DMS114 treated with DMSO at 0.1 percent for 48 hours (cell line): ENCODE measurements around the gene FOXE3.
"Not testable (repeated sequence)": the region's sequence is repeated elsewhere in the genome, so short reads cannot be mapped to it uniquely, and the experiment has no call there.

Experiments used
- DNase-seq: peaks from one replicate; lab custom pipeline; 2025; ENCODE audit not compliant: unreplicated experiment; lab: John Stamatoyannopoulos, UW

Gene FOXE3

DNA sequence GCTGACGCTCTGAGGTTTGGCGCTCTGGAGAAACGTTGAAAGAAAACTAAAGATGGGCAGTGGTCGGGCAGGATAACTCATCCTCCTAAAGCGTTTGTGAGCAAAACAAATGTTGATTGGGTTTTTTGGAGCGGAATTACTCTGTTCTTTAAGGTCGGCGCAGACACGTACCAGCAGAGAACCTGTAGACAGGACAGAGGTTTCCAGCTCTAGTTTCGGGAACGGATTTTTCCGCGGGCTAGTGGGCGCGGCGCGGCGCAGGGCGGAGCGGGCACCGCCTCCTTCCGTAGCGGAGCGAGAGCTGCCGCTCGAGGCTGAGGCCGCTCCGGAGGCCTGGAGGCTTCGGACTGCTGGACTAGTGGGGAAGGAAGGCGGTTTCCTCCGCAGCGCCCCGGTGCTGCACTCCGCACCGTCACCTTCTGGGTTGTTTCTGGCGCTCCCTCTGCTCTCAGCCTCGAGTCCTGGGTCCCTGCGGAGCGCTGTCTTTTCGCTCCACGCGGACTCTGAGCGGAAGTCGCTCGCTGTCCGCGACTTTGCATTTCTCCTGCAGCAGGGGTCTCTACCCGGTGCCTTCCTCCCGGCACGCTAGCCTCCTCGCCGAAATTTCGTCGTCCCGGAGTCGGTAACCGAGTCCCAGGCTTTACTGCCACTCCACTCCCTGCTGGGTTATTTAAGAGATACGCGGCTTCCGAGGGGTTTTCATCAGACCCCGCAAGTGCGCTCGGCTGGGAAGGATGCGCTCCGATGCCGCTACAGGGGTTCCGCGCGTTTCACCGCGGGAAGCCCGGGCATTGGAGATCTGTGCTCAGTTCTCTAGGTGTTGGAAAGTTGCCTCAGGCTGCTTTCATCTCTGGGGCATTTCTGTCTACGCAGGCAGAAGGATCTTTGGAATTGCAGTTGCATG, 28.7 kb downstream of the FOXE3 start:
- no peak for DNase-seq

GRCh38 chr1:47445823-47446550, 29.9 kb downstream of the FOXE3 start:
- no peak for DNase-seq

DNA sequence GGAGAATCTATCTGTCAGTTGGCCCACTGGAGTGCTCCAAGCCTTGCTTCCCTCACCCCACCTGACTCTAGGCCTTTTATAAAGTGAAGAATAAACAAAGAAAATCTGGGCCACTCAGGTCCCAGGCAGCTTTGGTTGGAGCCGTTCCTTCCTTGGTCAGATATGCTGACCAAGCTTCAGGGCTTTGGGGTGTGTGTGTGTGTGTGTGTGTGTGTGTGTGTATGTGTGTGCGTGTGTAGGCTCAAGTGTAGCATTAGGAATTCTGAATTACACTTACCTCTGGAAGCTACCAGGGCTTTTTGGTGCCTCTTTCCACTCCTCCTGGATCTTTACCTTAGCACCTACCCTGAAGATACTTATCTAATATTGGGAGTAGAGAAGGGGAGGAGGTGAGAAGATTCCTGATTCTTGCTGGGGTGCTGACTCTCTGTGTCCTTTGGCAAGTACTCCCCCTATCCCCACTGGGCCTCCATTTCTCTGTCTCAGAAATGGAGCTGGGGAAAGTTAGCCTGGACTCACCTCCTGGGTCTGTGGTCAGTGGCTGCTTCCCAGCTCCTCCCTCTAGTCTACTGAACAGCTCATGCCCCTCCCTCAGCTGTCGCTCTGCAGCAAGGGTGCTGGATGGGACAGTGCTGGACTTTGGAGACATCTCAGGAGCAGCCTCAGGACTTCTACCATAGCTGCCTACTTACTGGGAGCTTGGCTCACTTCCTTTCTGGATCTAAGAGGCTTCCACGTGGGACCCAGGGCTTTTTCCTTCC, 32.6 kb downstream of the FOXE3 start:
- DNase-seq: no peak

DNA sequence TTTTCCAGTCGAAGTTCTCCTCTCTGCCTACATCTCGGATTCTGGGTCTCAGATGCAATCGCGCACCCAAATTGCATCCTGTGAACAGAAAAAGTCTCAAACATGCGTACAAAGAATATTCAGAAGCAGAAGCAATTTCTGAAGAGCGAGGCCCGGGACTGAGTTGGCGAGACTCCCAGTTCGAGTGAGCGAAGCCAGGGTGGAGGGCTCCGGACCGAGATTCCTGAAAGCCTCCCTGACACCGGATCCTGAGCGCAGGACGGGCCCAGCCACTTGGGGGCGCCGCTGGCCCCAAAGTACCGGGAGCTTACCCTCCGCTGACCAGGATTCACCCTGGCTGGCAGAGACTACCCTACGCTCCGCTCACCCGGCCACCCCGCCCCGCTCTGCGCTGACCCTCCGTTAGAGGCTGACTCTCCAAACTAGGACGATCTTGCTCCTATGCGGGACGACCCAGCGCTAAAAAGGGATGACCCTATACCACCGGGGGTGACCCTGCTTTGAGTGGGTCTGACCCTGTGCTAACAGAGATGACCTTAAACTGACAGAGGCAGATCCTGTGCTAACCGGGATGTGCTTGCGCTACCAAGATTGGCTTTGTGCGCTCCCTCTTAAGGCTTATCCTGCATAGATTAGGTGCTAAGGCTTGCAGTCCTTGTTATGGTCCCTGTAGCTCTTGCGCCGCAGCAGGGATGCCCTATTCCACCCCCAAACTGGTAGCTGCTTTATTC, 33.9 kb downstream of the FOXE3 start:
- DNase-seq: no peak

- no peak for DNase-seq
Measured at GRCh38 chr1:47450606-47451005, 34.5 kb downstream of the FOXE3 start.

- DNase-seq: no peak
Measured at GRCh38 chr1:47452426-47452825, 36.3 kb downstream of the FOXE3 start.

- not testable (repeated sequence) for DNase-seq
Measured at GRCh38 chr1:47453910-47454309, 37.8 kb downstream of the FOXE3 start.

GRCh38 chr1:47456250-47456649, 40.2 kb downstream of the FOXE3 start:
- no peak for DNase-seq

GRCh38 chr1:47457547-47457946, 41.5 kb downstream of the FOXE3 start:
- not testable (repeated sequence) for DNase-seq

- no peak for DNase-seq
Measured at GRCh38 chr1:47459253-47459788, 43.2 kb downstream of the FOXE3 start.

GRCh38 chr1:47460040-47460439, 44.0 kb downstream of the FOXE3 start:
- DNase-seq: no peak

GRCh38 chr1:47460456-47460855, 44.4 kb downstream of the FOXE3 start:
- DNase-seq: no peak

- DNase-seq: no peak
Measured at GRCh38 chr1:47465605-47466004, 49.5 kb downstream of the FOXE3 start.
